Transverse colon (tissue), 4 donors: ENCODE measurements around the gene CRB1. TPM values are rescaled to one million over a fixed set of nuclear protein-coding genes. Genes with fewer than 3 reads are reported as not detected.

Experiments
- DNase-seq: peaks from one replicate; pipeline ENCODE4 v3.0.0-alpha.2; 2019
- H3K27ac ChIP-seq, 4 donors: fragments of 200-600 bp; sonication (generic); 2 replicates each; pipeline ENCODE4 v1.5.1; 2016 to 2018; ENCODE audit warnings: inconsistent platforms in 4 of 4
- H3K27me3 ChIP-seq: fragments of 200-600 bp; sonication (generic); 2 replicates; pipeline ENCODE4 v1.5.1; 2017; ENCODE audit warnings: inconsistent platforms
- H3K36me3 ChIP-seq, 4 donors: fragments of 200-600 bp; sonication (generic); 2 replicates each; pipeline ENCODE4 v1.5.1; 2017 to 2019; ENCODE audit warnings: inconsistent platforms in 4 of 4
- H3K4me1 ChIP-seq, 4 donors: fragments of 200-600 bp; sonication (generic); 2 replicates each; pipeline ENCODE4 v1.5.1; 2017 to 2020; ENCODE audit warnings: inconsistent platforms in 4 of 4
- H3K4me3 ChIP-seq, 4 donors: fragments of 200-600 bp; sonication (generic); 1 replicate in 1 of 4; 2 replicates in 3 of 4; pipeline versions ENCODE4 v1.5.1 to v1.6.1; 2017 to 2019; ENCODE audit warnings: inconsistent platforms in 4 of 4
- H3K9me3 ChIP-seq, 2 donors: fragments of 200-600 bp; sonication (generic); 2 replicates each; pipeline ENCODE4 v1.5.1; 2017 to 2019; ENCODE audit warnings: inconsistent platforms in 2 of 2
- EP300 ChIP-seq: sonication (generic); formaldehyde crosslinking; IDR thresholded peaks from one replicate; pipeline ENCODE4 v1.6.1; 2017; ENCODE audit warnings: antibody characterized with exemption, low read depth
- POLR2A ChIP-seq: fragments of 450-650 bp; IDR thresholded peaks from one replicate; pipeline ENCODE4 v1.6.1; 2016; ENCODE audit warnings: antibody characterized with exemption, mild to moderate bottlenecking, moderate library complexity
- POLR2AphosphoS5 ChIP-seq, 3 donors: sonication (generic); formaldehyde crosslinking; IDR thresholded peaks; one replicate each; pipeline ENCODE4 v1.6.1; 2016; ENCODE audit warnings: antibody characterized with exemption in 3 of 3
- WGBS, 2 donors: methylation state at CpG; one replicate each; pipeline ENCODE4 v1.1.5; 2018; ENCODE audit warnings: low coverage in 1 of 2; 5-methylcytosine and 5-hydroxymethylcytosine counted together
- in situ Hi-C, 4 donors: fragments of 200-750 bp; cut with MboI; loops; one replicate each; pipeline versions ENCODE4 v1.15.0 to v1.15.1; 2017; ENCODE audit warnings: low sequenced_read_pairs in 3 of 4, low pct_ligation_motif_present in 1 of 4, low pct_unique_long_range_greater_than_20kb in 1 of 4
- intact Hi-C: fragments of 100-400 bp; cut with DNase I; formaldehyde crosslinking; loops from one replicate; pipeline ENCODE4 v1.15.1; 2023; ENCODE audit warnings: low total_unique reads
- total RNA-seq, 4 donors: library from RNA; depleted of rRNA; stranded (reverse); fragments of >200 nt; gene quantifications; one replicate each; pipeline ENCODE4 v1.1.0, GENCODE V29; 2016
- TF ChIP-seq, protein P1 (sequence below), 5 experiments: fragments of 200-600 bp in 3 of 5; fragments of 450-650 bp in 2 of 5; sonication (generic) in 3 of 5; IDR thresholded peaks; 1 replicate in 2 of 5; 2 replicates in 3 of 5; pipeline ENCODE4 v1.5.1; 2016 to 2017; ENCODE audit warnings: antibody characterized with exemption in 5 of 5, inconsistent platforms in 3 of 5, mild to moderate bottlenecking in 2 of 5, moderate library complexity in 1 of 5

Gene CRB1
- total RNA-seq, 4 donors from 2014 or later, result 0.14 to 2.8 (median 0.32) TPM; not detected in 1

DNA sequence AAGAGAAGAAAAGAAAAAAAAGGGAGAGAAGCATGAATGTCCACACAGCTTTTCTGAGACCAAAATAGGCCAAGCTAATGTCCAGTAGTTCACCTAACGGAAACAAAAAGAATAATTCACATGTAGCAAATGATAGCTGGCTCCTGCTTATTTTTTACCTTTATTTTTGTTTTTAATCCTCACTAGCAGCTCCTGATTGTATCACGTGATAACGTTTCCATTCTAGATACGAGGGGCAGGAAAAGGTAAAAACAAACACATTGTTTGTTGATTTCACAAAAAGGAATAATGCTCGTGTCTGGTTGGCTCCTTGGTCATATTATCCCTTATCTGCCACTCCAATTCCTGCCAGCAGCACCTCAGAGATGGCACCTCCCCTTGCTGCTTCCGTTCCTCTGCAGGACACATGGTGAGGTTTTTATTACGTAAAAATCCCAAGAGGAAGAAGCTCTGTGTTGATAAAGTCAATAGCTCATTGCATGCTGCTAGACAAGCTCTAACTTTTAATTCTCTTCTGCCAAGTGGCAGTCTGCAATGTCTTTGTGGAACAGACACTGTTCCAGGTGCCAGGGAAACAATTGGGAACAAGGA lies 201.7 kb downstream of the CRB1 start:
- no peaks in the 10 kb centered on the region for H3K9me3 ChIP-seq
- TF ChIP-seq, protein P1, sequence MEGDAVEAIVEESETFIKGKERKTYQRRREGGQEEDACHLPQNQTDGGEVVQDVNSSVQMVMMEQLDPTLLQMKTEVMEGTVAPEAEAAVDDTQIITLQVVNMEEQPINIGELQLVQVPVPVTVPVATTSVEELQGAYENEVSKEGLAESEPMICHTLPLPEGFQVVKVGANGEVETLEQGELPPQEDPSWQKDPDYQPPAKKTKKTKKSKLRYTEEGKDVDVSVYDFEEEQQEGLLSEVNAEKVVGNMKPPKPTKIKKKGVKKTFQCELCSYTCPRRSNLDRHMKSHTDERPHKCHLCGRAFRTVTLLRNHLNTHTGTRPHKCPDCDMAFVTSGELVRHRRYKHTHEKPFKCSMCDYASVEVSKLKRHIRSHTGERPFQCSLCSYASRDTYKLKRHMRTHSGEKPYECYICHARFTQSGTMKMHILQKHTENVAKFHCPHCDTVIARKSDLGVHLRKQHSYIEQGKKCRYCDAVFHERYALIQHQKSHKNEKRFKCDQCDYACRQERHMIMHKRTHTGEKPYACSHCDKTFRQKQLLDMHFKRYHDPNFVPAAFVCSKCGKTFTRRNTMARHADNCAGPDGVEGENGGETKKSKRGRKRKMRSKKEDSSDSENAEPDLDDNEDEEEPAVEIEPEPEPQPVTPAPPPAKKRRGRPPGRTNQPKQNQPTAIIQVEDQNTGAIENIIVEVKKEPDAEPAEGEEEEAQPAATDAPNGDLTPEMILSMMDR (IDR thresholded peaks at IDR 0.05), result no peak
- TF ChIP-seq POLR2A (no peak), POLR2AphosphoS5 (IDR thresholded peaks at IDR 0.05) (no peak), EP300 (no peak)
- no peak overlapping the region for H3K27ac ChIP-seq
- no peak for DNase-seq
- H3K27me3 ChIP-seq, result no peaks in the 10 kb centered on the region
- in situ Hi-C loops, result no loop called here
- intact Hi-C loops, result no loop called here
- H3K4me3 ChIP-seq, result no peak overlapping the region
- WGBS, 2 donors, result 47 to 60% methylated on average over 7 of the region's 7 CpGs
- no peaks in the 10 kb centered on the region for H3K4me1 ChIP-seq
- no peaks in the 10 kb centered on the region for H3K36me3 ChIP-seq

DNA sequence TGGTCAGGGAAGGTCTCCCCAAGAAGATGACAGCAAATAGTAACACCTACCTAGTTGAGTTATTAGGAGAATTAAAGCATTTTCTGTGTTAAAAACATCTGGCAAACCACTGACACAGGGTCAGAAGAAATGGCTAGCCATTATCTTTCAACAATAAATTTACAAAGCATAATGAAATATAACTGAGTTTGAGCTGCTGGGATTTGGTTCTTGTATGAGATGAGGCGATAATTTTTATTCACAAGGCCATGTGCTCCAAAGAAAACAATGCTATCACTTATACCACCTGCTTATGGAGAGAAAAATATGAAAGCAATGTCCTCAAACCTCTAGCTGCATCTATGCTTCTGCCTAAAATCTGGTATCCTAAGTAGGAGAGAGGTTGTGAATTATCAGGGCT lies 202.3 kb downstream of the CRB1 start:
- 84 to 88% methylated on average over 1 of the region's 1 CpG for WGBS, 2 donors
- H3K9me3 ChIP-seq, result no peaks in the 10 kb centered on the region
- H3K4me1 ChIP-seq, result no peaks in the 10 kb centered on the region
- in situ Hi-C loops (no loop called here), intact Hi-C loops (no loop called here)
- no peaks in the 10 kb centered on the region for H3K36me3 ChIP-seq
- H3K27ac ChIP-seq, result no peak overlapping the region
- no peak for DNase-seq
- H3K4me3 ChIP-seq, result no peak overlapping the region
- H3K27me3 ChIP-seq, result no peaks in the 10 kb centered on the region
- TF ChIP-seq POLR2AphosphoS5 (IDR thresholded peaks at IDR 0.05) (no peak), POLR2A (no peak), EP300 (no peak)
- TF ChIP-seq, protein P1 (IDR thresholded peaks at IDR 0.05), result no peak

DNA sequence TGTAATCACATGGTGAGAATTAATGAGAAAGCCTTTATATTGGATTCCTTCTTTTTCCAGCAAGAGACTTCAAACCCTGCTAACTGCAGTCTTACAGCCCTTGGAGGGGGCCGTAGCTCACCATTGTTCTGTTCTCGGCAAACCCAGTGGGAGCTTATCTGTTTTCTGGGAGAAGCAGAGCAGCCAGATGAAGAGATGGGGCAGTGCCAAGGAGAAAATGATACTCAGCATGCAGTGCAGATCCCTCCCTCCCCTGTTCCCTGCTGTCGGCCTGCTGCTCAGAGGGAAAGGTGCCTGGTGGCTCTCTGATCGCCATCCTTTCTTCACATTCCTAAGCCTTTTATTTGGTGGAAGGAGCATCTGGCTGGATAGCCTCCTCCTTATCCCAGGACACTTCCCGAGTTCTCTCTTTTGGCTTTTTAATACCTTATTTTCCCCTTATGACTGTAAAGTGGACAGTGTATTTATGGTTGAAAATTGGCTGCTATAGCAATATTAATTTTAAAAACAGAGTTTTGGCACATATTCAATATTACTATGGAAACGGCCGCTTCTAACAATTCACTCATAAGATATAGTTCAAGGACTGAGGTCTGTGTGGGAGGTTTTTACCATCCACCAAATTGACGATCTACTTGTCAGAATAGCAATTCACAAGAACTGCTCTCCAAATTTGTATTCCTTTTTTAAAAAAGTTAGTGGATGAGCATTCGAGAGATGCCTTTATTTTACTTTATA lies 203.4 kb downstream of the CRB1 start:
- TF ChIP-seq, protein P1 (IDR thresholded peaks at IDR 0.05), result no peak
- TF ChIP-seq EP300, result no peak
- TF ChIP-seq POLR2A, result no peak
- no peak for TF ChIP-seq POLR2AphosphoS5 (IDR thresholded peaks at IDR 0.05)
- Histone ChIP-seq H3K4me3 (no peak overlapping the region), H3K4me1 (no peaks in the 10 kb centered on the region), H3K27me3 (no peaks in the 10 kb centered on the region), H3K9me3 (no peaks in the 10 kb centered on the region), H3K36me3 (no peaks in the 10 kb centered on the region), H3K27ac (no peak overlapping the region)
- DNase-seq, result no peak
- in situ Hi-C loops (no loop called here), intact Hi-C loops (no loop called here)
- 68 to 82% methylated on average over 7 to 9 of the region's 9 CpGs for WGBS, 2 donors

DNA sequence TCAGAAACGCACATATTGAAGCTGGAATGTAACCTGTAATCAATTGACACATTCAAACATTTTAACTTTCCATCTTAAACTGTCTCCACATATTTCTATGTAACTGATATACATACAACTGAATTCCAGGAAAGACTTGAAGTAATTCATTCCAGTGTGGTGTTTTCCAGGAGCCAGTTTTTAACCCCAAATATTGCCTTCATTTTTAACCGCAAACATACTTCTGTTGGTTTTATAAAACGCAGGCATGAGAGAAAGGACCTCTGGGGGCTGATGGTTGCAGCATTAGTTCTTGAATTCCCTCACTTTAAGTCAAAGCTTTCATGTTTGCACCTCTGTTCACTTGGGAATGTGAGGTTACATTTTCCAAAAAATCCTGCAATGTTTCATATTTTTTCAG lies 204.1 kb downstream of the CRB1 start:
- TF ChIP-seq, protein P1 (IDR thresholded peaks at IDR 0.05), result no peak
- TF ChIP-seq POLR2AphosphoS5 (IDR thresholded peaks at IDR 0.05), result no peak
- no peak for TF ChIP-seq POLR2A
- TF ChIP-seq EP300, result no peak
- 90 to 91% methylated on average over 3 of the region's 3 CpGs for WGBS, 2 donors
- no peak overlapping the region for H3K4me3 ChIP-seq
- in situ Hi-C loops, result no loop called here
- H3K4me1 ChIP-seq, result no peaks in the 10 kb centered on the region
- H3K9me3 ChIP-seq, result no peaks in the 10 kb centered on the region
- intact Hi-C loops, result no loop called here
- DNase-seq, result no peak
- no peak overlapping the region for H3K27ac ChIP-seq
- H3K27me3 ChIP-seq, result no peaks in the 10 kb centered on the region
- no peaks in the 10 kb centered on the region for H3K36me3 ChIP-seq
